H54 (cell line): ENCODE measurements around the gene TMEM52B.

Experiments used
- DNase-seq: peaks from one replicate; pipeline ENCODE4 v3.0.0; 2011; ENCODE audit warnings: low spot score, mixed read lengths; ENCODE audit not compliant: insufficient read length
- FAIRE-seq: peaks from 3 replicates; lab custom pipeline; 2011; peaks lifted over from hg19 to GRCh38; lab: Jason Lieb, UNC
- POLR2A ChIP-seq: IDR thresholded peaks from 2 replicates; pipeline ENCODE4 v1.6.1; 2011; ENCODE audit warnings: low read depth, mild to moderate bottlenecking, low read length

The TMEM52B gene

GRCh38 chr12:10178821-10179220 lies at the start of gene TMEM52B:
Gene TMEM52B, plus strand, starts transcription at chr12:10179032. Its CDS starts 543 bp downstream, at chr12:10179575.
- DNase-seq (no peak), FAIRE-seq (no peak)
- no peak for TF ChIP-seq POLR2A

DNA sequence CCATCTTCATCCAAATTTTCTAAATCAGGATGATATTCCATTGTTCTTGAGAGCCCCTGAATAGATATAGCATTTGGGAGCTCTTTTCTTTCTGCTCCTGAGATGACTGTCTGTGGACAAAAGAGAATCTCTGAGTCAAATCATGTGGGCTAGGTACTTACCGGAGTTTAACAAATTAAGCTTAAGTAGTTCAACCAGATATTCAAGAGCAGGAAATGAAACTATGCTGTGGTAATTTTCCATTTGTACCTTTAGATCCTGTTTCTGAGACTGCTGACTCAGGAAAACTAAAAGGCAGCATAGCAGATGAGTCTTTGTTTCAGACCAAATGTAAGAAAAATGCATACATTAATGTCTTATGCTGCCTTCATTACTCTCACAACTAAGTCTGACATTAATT lies 48.8 kb upstream of the TMEM52B start, which contains the start of gene CLEC7A:
CLEC7A (minus strand) TSS at position 158 of the 400 bp plus-strand sequence; CDS start at position 41, 117 bp downstream.
- no peak for FAIRE-seq
- no peak for DNase-seq

GRCh38 chr12:10131111-10131690 lies 47.6 kb upstream of the TMEM52B start:
- FAIRE-seq (no peak), DNase-seq (no peak)
- no peak for TF ChIP-seq POLR2A

More for the DNA sequence above, 48.8 kb upstream of the TMEM52B start, which contains the start of gene CLEC7A:
- no peak for TF ChIP-seq POLR2A

- no peak for FAIRE-seq
- no peak for TF ChIP-seq POLR2A
These were observed 45.9 kb upstream of the TMEM52B start for GRCh38 chr12:10132850-10133370.

DNA sequence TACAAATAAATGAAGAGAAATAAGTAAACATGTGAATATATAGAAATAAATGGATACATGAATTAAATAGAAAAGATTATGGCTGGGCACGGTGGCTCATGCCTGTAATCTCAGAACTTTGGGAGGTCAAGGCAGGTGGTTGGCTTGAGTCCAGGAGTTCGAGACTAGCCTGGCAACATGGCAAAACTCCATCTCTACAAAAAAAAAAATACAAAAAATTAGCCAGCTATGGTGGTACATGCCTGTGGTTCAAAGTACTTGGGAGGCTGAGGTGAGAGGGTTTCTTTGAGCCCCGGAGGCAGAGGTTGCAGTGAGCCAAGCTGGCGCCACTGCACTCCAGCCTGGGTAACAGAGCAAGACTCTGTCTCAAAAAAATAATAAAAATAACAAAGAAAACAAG lies 43.7 kb upstream of the TMEM52B start:
- DNase-seq (no peak), FAIRE-seq (no peak)
- TF ChIP-seq POLR2A = no peak

More at GRCh38 chr12:10132850-10133370, 45.9 kb upstream of the TMEM52B start:
- no peak for DNase-seq

- FAIRE-seq (no peak), DNase-seq (no peak)
- TF ChIP-seq POLR2A = no peak
These were observed 42.1 kb upstream of the TMEM52B start for GRCh38 chr12:10136637-10137205.

- peak; percentile 82 for FAIRE-seq
These were observed 38.8 kb upstream of the TMEM52B start for GRCh38 chr12:10140001-10140400.

DNA sequence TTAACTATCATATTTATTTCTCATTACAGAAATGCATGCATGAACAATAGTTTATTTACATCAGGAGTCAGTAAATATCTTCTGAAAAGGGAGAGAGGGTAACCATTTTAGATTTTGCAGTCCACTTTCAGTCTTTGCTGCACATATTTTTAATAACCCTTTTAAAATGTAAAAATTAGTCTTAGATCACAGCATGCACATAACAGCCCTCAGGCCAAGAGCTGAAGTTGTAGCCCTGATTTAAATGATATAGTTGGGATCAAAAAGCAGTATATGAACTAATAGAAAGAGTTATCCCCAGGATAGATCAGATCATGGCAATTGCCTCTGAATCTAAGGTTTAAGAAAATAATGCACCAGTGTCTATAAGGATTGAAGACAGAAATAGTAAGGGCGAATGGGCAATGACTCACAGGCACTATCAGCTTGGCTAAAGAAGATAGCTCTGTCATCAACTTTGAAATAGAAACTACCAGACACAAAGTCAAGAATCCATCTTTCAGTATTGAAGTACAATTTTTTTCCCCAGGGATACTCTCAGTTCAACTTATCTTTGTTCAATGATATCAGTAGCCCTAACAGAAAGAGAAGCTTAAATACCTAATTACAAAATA lies 35.7 kb upstream of the TMEM52B start:
- TF ChIP-seq POLR2A = no peak
- DNase-seq (no peak), FAIRE-seq (no peak)

More at GRCh38 chr12:10140001-10140400, 38.8 kb upstream of the TMEM52B start:
- TF ChIP-seq POLR2A = no peak
- no peak for DNase-seq

DNA sequence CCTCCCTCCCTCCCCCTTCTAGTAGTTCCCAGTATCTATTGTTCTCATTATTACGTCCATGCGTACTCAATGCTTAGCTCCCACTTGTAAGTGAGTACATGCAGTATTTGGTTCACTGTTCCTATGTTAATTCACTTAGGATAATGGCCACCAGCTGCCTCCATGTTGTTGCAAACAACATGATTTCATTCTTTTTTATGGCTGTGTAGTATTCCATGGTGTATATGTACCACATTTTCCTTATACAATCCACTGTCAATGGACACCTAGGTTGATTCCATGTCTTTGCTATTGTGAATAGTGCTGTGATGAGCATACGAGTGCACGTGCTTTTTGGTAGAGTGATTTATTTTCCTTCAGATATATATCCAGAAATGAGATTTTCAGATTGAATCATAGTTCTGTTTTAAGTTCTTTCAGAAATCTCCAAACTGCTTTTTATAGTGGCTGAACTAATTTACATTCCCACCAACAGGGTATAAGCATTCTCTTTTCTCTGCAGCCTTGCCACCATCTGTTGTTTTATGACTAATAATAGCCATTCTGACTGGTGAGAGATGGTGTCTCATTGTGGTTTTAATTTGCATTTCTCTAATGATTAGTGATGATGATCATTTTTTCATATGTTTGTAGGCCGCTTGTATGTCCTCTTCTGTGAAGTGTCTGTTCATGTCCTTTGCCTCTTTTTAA lies 31.0 kb upstream of the TMEM52B start:
- FAIRE-seq (no peak), DNase-seq (no peak)
- TF ChIP-seq POLR2A = no peak

GRCh38 chr12:10151621-10152020 lies 27.2 kb upstream of the TMEM52B start:
- FAIRE-seq (no peak), DNase-seq (no peak)
- TF ChIP-seq POLR2A = no peak

DNA sequence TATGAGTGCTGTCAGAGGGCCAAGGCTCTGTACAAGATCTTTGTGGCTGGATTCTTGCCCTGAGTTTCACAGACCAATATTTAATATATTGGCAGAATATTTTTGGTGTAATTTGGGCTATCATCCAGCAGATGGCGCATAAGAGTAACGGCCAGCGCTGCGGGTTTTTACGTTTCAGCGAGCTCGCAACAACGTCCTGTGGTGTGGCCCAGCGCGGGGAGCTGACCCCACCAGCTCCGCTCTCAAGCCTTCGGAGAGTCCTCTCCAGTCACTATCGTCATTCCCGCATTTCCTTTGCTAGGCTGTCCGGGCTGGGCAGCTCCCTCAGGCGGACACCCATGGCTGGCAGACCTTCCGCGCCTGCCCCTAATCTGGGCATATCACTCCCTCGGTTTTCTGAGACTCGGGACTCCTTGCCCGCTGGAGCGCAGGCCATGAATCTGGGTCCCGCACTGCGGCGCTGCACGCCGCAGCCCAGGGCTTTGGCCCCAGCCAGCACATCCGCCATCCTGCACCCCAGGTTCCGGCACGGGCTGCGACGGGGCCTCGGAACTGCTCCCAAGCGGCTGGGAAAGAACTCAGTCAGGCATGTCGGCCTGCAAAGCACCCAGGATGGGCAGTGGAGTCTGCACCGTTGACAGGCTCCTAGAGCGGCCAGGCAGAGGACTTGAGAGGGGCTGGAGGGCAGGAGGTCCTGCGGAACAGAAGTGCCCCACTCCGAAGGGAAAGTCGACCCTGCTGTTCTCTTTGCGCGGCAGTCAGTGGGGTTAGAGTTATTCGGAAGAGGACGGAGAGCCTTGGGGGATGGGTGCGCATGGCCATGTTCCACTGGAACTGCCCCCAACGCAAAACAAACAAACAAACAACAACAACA lies 25.3 kb upstream of the TMEM52B start:
- DNase-seq (peak; percentile 26), FAIRE-seq (peak; percentile 27)
- no peak for TF ChIP-seq POLR2A

DNA sequence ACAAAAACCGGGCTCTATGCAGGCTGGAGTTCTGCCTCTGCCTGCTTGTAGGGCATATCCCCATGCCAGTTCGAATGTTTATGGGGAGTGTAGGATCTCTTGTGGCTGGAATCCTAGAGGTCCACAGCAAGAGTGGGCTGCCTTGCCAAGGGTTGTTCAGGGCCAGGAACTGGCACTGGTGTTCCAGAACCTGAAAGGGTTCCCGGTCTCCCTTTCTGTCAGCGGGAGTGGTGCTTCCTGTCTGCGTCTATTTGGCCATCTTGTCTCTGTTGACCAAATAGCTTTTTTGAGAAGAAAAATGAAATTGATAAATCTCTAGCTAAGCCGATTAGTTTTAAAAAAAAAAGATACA lies 24.7 kb upstream of the TMEM52B start:
- no peak for FAIRE-seq

GRCh38 chr12:10155966-10156365 lies 22.9 kb upstream of the TMEM52B start:
- no peak for TF ChIP-seq POLR2A
- no peak for DNase-seq
- FAIRE-seq = no peak

More for the DNA sequence above, 24.7 kb upstream of the TMEM52B start:
- no peak for TF ChIP-seq POLR2A
- DNase-seq = no peak

GRCh38 chr12:10158406-10158805 lies 20.4 kb upstream of the TMEM52B start:
- FAIRE-seq (no peak), DNase-seq (no peak)
- no peak for TF ChIP-seq POLR2A
